Activated CD4-positive, alpha-beta T cell treated with anti-CD3 and anti-CD28 coated beads, Interleukin-2, amount 50 U/mL, for 1 hour (primary cell): ENCODE results near the gene RBM17.
"Not testable (repeated sequence)": the region's sequence is repeated elsewhere in the genome, so short reads cannot be mapped to it uniquely, and the experiment has no call there.

Experiments used
- DNase-seq: peaks from one replicate; pipeline ENCODE4 v3.0.0-alpha.2; 2020

RBM17 gene

GRCh38 chr10:6164271-6165095 is 75.6 kb downstream of the RBM17 start:
- DNase-seq: no peak

GRCh38 chr10:6165221-6165725 is 76.4 kb downstream of the RBM17 start:
- no peak for DNase-seq

GRCh38 chr10:6165933-6166332 is 77.1 kb downstream of the RBM17 start:
- DNase-seq: not testable (repeated sequence)
